GM23248 (cell line): ENCODE data around the gene TMEM25. TPM values are rescaled to one million over a fixed set of nuclear protein-coding genes. Genes with fewer than 3 reads are reported as not detected.
"Not testable (repeated sequence)": the region's sequence is repeated elsewhere in the genome, so short reads cannot be mapped to it uniquely, and the experiment has no call there.

Experiments
- DNase-seq: peaks from one replicate; pipeline ENCODE4 v3.0.0-alpha.2; 2015
- H2AFZ ChIP-seq: fragments of 200-600 bp; sonication (generic); 2 replicates; pipeline ENCODE4 v1.6.1; 2016; ENCODE audit warnings: antibody characterized with exemption
- H3F3A ChIP-seq: fragments of 200-600 bp; sonication (generic); 2 replicates; pipeline ENCODE4 v1.6.1; 2016; ENCODE audit warnings: mild to moderate bottlenecking, antibody characterized with exemption, mixed run types; ENCODE audit not compliant: insufficient read depth
- H3K27ac ChIP-seq: fragments of 200-600 bp; sonication (generic); 2 replicates; pipeline ENCODE4 v1.5.1; 2016; ENCODE audit warnings: mild to moderate bottlenecking
- H3K27me3 ChIP-seq: fragments of 200-600 bp; sonication (generic); replicated peaks from 2 replicates; pipeline ENCODE4 v1.6.1; 2016; ENCODE audit warnings: mild to moderate bottlenecking; ENCODE audit not compliant: insufficient read depth
- H3K36me3 ChIP-seq: fragments of 200-600 bp; sonication (generic); 2 replicates; pipeline ENCODE4 v1.6.1; 2016; ENCODE audit warnings: low read depth, mild to moderate bottlenecking
- H3K4me1 ChIP-seq: fragments of 200-600 bp; sonication (generic); 2 replicates; pipeline ENCODE4 v1.6.1; 2016; ENCODE audit warnings: mild to moderate bottlenecking; ENCODE audit not compliant: insufficient read depth
- H3K4me2 ChIP-seq: fragments of 200-600 bp; sonication (generic); one replicate; pipeline ENCODE4 v1.6.1; 2016; ENCODE audit warnings: mild to moderate bottlenecking; ENCODE audit not compliant: unreplicated experiment
- H3K4me3 ChIP-seq: fragments of 200-600 bp; sonication (generic); 2 replicates; pipeline ENCODE4 v1.5.1; 2016; ENCODE audit warnings: mild to moderate bottlenecking
- H3K79me2 ChIP-seq: fragments of 200-600 bp; sonication (generic); 2 replicates; pipeline ENCODE4 v1.6.1; 2016; ENCODE audit warnings: mild to moderate bottlenecking; ENCODE audit not compliant: insufficient read depth
- H3K9ac ChIP-seq: fragments of 200-600 bp; sonication (generic); 2 replicates; pipeline ENCODE4 v1.6.1; 2016; ENCODE audit warnings: mild to moderate bottlenecking
- H3K9me2 ChIP-seq: fragments of 200-600 bp; sonication (generic); 2 replicates; pipeline ENCODE4 v1.6.1; 2016; ENCODE audit warnings: mixed run types, mild to moderate bottlenecking, moderate library complexity; ENCODE audit not compliant: insufficient read depth
- H3K9me3 ChIP-seq: fragments of 200-600 bp; sonication (generic); one replicate; pipeline ENCODE4 v1.6.1; 2017; ENCODE audit warnings: low read depth
- H4K20me1 ChIP-seq: fragments of 200-600 bp; sonication (generic); 2 replicates; pipeline ENCODE4 v1.6.0; 2016; ENCODE audit not compliant: insufficient read depth
- EZH2 ChIP-seq: fragments of 200-600 bp; sonication (generic); IDR thresholded peaks from 2 replicates; pipeline ENCODE4 v1.6.1; 2018; ENCODE audit warnings: antibody characterized with exemption, mild to moderate bottlenecking; ENCODE audit not compliant: insufficient read depth, poor library complexity, severe bottlenecking
- EZH2phosphoT487 ChIP-seq: fragments of 200-600 bp; sonication (generic); IDR thresholded peaks from 2 replicates; pipeline ENCODE4 v1.6.1; 2018; ENCODE audit warnings: antibody characterized with exemption, moderate library complexity, mild to moderate bottlenecking, low read depth; ENCODE audit not compliant: insufficient read depth
- WGBS, 2 experiments: methylation state at CpG; one replicate each; pipeline ENCODE4 v1.1.6; 2015 to 2017; ENCODE audit warnings: low lambda C conversion rate in 2 of 2, low coverage in 1 of 2; ENCODE audit errors: missing lambda C conversion rate in 2 of 2; 5-methylcytosine and 5-hydroxymethylcytosine counted together
- in situ Hi-C: fragments of 300-500 bp; cut with MboI; formaldehyde crosslinking; loops from 2 replicates; pipeline ENCODE4 v1.15.0; 2020
- polyA plus RNA-seq: library from polyadenylated mRNA; unstranded; fragments of >200 nt; fragmentation: Nextera tagmentation; extraction: Ambion mirVana; gene quantifications from 2 replicates; pipeline ENCODE4 v1.2.1, GENCODE V29; 2016
- total RNA-seq: library from RNA; depleted of rRNA; stranded (reverse); fragments of >200 nt; shearing (Covaris generic); gene quantifications from 2 replicates; pipeline ENCODE4 v1.2.3, GENCODE V29; 2014; rRNA removed

The TMEM25 gene
- 4.2 and 10.6 TPM in 2 replicates for total RNA-seq
- 7.1 and 7.5 TPM in 2 replicates for polyA plus RNA-seq

GRCh38 chr11:118530683-118531596 lies at the start of gene TMEM25:
Gene TMEM25, plus strand, starts transcription at chr11:118531192. Its CDS starts 610 bp downstream, at chr11:118531802.
- Histone ChIP-seq H3K9ac (peak within 1 kb of the TSS; percentile 56), H3K4me3 (peak within 1 kb of the TSS; percentile 74), H3K27ac (no peak within 1 kb of the TSS), H2AFZ (peak within 1 kb of the TSS; percentile 84), H3K36me3 (no peaks in the 10 kb centered on the region), H3K4me1 (no peaks in the 10 kb centered on the region), H3K9me3 (no peaks in the 10 kb centered on the region), H3K27me3 (no peaks in the 10 kb centered on the region), H3K9me2 (no peaks in the 10 kb centered on the region), H4K20me1 (no peaks in the 10 kb centered on the region), H3K4me2 (peak within 1 kb of the TSS; percentile 55), H3K79me2 (no peaks in the 10 kb centered on the region), H3F3A (no peaks in the 10 kb centered on the region)
- no peak for TF ChIP-seq EZH2
- TF ChIP-seq EZH2phosphoT487 = no peak
- peak; percentile 64 for DNase-seq
- 5 to 7% methylated on average over 45 to 49 of the region's 94 CpGs for WGBS, 2 experiments
- in situ Hi-C loops = no loop called here

GRCh38 chr11:118481238-118481637 lies 49.8 kb upstream of the TMEM25 start:
- H4K20me1 ChIP-seq, H3K27me3 ChIP-seq, H3K4me1 ChIP-seq, H3K4me3 ChIP-seq, H3K9ac ChIP-seq, H3K9me2 ChIP-seq, H3K4me2 ChIP-seq, in situ Hi-C loops, DNase-seq, H2AFZ ChIP-seq, H3K9me3 ChIP-seq, H3K27ac ChIP-seq: not testable (repeated sequence)
- peaks cover 91% of the 10 kb centered on the region for H3K36me3 ChIP-seq
- H3F3A ChIP-seq = peaks cover 19% of the 10 kb centered on the region
- peaks cover 27% of the 10 kb centered on the region for H3K79me2 ChIP-seq
- WGBS, 2 experiments = 94 to 96% methylated on average over 1 of the region's 1 CpG

- H3K27me3 ChIP-seq = no peaks in the 10 kb centered on the region
- no peak for DNase-seq
- in situ Hi-C loops = no loop called here
- peaks cover 34% of the 10 kb centered on the region for H3F3A ChIP-seq
- H3K9me3 ChIP-seq = no peaks in the 10 kb centered on the region
- H2AFZ ChIP-seq = no peak overlapping the region
- H3K36me3 ChIP-seq = peaks cover 87% of the 10 kb centered on the region
- no peak overlapping the region for H3K4me3 ChIP-seq
- no peaks in the 10 kb centered on the region for H3K4me1 ChIP-seq
- TF ChIP-seq EZH2phosphoT487 = no peak
- no peak for TF ChIP-seq EZH2
- H3K9ac ChIP-seq = peak overlapping the region; percentile 8; the same call in 1 of the 2 replicates
- H3K4me2 ChIP-seq = no peak overlapping the region
- H3K79me2 ChIP-seq = peaks cover 6% of the 10 kb centered on the region; the same call in 1 of the 2 replicates
- no peaks in the 10 kb centered on the region for H3K9me2 ChIP-seq
- H4K20me1 ChIP-seq = no peaks in the 10 kb centered on the region
- H3K27ac ChIP-seq = no peak overlapping the region
- WGBS, 2 experiments = 88 to 91% methylated on average over 3 of the region's 3 CpGs
Observed at GRCh38 chr11:118484405-118484804, 46.6 kb upstream of the TMEM25 start.

DNA sequence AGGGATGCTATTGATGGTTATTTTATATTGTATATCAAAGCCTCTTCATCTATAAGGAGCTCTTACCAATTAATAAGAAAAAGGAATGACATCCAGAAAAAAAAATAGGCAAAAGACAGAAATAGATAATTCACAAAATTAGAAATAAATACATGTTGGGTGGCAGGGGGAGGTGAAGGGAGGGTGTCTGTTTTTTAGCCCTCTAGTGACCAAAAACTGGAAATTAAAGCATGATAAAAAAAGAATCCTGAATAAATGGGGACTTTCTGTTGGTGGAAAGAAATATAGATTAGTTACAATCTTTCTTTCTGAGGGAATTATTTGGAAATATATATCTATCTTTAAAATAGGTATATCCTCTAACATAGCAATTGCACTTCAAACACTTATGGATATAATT lies 45.7 kb upstream of the TMEM25 start:
- Histone ChIP-seq H3K4me2 (no peak overlapping the region), H3K9me2 (no peaks in the 10 kb centered on the region), H3K79me2 (0 out of 2 replicates have a peak, but pooled peaks cover 5% of the 10 kb centered on the region), H3K4me1 (no peaks in the 10 kb centered on the region), H3K36me3 (peaks cover 87% of the 10 kb centered on the region), H3F3A (peaks cover 34% of the 10 kb centered on the region), H3K9ac (peak overlapping the region; percentile 8; the same call in 1 of the 2 replicates), H3K27me3 (no peaks in the 10 kb centered on the region), H4K20me1 (no peaks in the 10 kb centered on the region), H3K27ac (no peak overlapping the region), H2AFZ (no peak overlapping the region), H3K9me3 (no peaks in the 10 kb centered on the region), H3K4me3 (no peak overlapping the region)
- DNase-seq = peak; percentile 20
- TF ChIP-seq EZH2phosphoT487 (no peak), EZH2 (no peak)
- in situ Hi-C loops = no loop called here
